22Rv1 (cell line): ENCODE measurements around the gene GRM8.

ENCODE experiments used
- H3K27ac ChIP-seq: fragments of 450-650 bp; 2 replicates; pipeline ENCODE4 v1.5.1; 2017
- ZFX ChIP-seq: fragments of 450-650 bp; IDR thresholded peaks from 2 replicates; pipeline ENCODE4 v1.6.1; 2017; ENCODE audit warnings: antibody characterized with exemption, borderline replicate concordance
- TF ChIP-seq, protein P1 (sequence below): fragments of 450-650 bp; IDR thresholded peaks from 2 replicates; pipeline ENCODE4 v1.5.1; 2017; ENCODE audit warnings: mild to moderate bottlenecking

GRM8 gene

DNA sequence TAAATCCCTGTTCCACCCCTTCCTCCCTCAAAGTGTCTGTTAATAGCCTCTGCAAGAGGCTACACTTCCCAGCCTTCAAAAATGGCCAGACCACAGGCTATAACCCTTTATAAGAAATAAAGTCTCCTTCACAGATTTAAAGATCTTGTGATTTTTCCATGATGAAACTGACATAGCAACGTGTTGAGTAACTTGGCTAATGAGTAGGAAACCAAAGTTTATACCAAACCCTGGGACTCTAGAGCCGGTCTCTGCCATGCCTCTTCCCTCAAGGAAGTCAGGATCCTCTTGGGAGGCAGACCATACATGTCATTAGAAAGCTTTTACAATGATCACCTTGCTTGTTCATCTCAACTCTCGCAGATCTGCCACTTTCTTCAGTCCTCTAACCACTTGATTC, 44.4 kb downstream of the GRM8 start:
- no peak overlapping the region for H3K27ac ChIP-seq
- TF ChIP-seq, protein P1, sequence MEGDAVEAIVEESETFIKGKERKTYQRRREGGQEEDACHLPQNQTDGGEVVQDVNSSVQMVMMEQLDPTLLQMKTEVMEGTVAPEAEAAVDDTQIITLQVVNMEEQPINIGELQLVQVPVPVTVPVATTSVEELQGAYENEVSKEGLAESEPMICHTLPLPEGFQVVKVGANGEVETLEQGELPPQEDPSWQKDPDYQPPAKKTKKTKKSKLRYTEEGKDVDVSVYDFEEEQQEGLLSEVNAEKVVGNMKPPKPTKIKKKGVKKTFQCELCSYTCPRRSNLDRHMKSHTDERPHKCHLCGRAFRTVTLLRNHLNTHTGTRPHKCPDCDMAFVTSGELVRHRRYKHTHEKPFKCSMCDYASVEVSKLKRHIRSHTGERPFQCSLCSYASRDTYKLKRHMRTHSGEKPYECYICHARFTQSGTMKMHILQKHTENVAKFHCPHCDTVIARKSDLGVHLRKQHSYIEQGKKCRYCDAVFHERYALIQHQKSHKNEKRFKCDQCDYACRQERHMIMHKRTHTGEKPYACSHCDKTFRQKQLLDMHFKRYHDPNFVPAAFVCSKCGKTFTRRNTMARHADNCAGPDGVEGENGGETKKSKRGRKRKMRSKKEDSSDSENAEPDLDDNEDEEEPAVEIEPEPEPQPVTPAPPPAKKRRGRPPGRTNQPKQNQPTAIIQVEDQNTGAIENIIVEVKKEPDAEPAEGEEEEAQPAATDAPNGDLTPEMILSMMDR: no peak
- no peak for TF ChIP-seq ZFX

DNA sequence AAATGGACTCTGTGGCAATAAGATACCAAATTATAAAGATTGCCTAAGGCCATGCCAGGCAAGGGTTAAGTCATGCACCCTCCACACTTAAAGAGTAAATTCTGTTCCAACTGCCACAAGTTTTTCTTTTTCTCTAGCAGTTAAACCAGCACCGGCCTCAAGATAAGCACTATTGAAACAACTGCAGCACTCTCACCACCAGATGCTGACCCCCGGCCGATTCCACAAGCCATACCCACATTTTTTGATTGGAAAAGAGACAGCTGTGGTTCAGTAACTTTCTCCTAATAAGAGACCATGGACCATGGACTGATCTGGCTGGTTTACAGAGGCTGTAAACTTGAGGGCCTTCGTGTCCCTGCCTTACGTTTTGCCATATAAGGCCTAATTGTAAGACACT, 44.9 kb downstream of the GRM8 start:
- no peak overlapping the region for H3K27ac ChIP-seq
- no peak for TF ChIP-seq ZFX
- TF ChIP-seq, protein P1: no peak

DNA sequence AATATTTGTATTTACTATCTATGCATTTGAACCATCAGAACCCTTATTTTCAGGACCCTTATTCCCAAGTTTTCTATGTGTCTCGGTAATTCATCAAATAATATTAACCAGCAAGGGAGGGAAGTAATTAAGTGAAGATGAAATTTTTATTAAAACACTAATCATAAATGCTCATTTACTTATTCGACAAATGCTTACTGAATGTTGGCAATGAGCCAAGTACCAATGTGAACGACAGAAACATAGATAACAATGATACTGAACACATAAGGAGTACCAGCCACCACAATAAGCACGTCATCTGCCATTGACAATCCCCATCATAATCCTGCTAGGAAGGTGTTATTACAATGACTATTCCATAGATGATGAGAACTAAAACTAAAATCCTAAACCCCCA, 45.5 kb downstream of the GRM8 start:
- no peak overlapping the region for H3K27ac ChIP-seq
- no peak for TF ChIP-seq ZFX
- TF ChIP-seq, protein P1: no peak

DNA sequence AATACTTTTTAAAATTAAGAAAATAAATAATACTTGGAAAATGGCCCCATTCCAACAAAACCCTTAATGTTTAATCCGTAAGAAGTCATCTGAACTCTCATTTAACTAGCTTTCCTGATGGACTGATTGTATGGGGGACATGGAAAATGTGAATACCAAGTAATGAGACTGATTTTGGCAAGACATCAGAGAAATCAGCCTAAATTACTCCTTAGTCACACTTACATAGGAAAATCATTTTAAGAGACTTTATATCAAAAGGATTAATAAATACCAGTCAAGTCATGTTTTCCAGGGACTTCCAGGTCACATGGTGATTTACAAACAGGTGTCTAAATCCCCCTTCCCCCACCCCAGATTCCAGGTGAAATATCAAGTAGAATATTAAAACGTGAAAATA, 58.2 kb downstream of the GRM8 start:
- TF ChIP-seq, protein P1: no peak
- no peak for TF ChIP-seq ZFX
- no peak overlapping the region for H3K27ac ChIP-seq

DNA sequence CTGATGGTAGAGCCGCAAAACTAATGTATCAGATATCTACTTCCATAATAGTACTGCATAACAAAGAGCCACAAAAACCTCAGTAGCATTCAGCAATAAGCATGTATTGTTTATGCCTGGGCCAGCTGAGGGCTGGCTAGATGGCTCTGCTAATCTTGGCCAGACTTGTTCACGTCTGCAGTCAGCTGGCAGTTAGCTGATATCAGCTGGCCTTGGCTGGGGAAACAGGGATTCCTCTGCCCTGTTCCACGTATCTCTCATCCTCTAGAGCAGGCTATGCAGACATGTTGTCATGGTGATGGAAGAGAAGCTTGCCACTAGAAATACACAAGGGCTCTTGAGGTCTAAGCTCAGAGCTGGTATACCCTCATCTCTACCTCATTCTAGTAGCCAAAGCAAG, 62.9 kb downstream of the GRM8 start:
- 0 out of 2 replicates have a peak overlapping the region, but pooled peaks have one; percentile 5 for H3K27ac ChIP-seq
- TF ChIP-seq, protein P1: no peak
- TF ChIP-seq ZFX: no peak

DNA sequence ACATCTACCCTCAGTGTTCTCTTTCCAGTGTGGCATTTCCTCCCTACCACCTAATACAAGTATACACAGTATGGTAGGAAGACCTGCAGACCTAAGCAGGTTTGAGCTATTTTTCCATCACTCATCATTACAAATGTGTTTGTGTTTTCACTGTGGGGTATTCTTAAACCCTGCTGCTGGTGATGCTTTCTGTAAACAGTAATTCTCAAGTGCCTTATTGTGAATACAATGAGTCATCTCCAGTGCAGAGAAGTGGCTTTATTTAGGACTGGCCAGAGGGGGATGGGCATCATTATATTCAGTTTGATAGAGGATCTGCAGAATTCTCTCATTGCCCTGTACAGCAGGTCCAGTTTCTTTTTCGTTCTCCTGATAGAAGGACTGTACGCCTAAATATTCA, 63.7 kb downstream of the GRM8 start:
- peak overlapping the region; percentile 5; the same call in 1 of the 2 replicates for H3K27ac ChIP-seq
- TF ChIP-seq, protein P1: no peak
- TF ChIP-seq ZFX: no peak

DNA sequence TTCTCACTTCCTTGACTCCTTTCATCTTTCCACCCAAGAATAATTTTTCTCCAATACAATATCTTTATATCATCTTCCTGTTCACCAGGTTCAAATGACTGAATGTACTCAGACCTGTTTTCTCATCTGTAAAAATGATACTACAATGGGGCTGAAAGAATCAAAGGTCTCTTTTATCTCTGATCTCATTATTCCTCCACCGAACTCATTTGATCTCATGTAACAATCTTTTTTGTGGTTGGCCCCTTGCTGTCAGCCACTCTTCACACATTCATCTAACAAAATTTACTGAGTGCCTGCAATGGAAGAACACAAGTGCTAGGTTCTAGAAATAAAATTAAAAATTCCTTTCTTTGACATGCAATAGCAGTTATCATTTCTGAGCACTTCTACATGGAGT, 65.0 kb downstream of the GRM8 start:
- TF ChIP-seq ZFX: no peak
- TF ChIP-seq, protein P1: no peak
- H3K27ac ChIP-seq: no peak overlapping the region
